Spleen (tissue), 11 donors: ENCODE measurements around the gene CTXND1. TPM values are rescaled to one million over a fixed set of nuclear protein-coding genes. Genes with fewer than 3 reads are reported as not detected.

ENCODE experiments used
- DNase-seq: peaks from one replicate; pipeline ENCODE4 v3.0.0-alpha.2; 2020
- H3K27ac ChIP-seq, 8 donors: fragments of 200-600 bp; sonication (generic) in 7 of 8; 1 replicate in 4 of 8; 2 replicates in 4 of 8; pipeline versions ENCODE4 v1.5.0 to v1.8.0; 2016 to 2021; ENCODE audit warnings: inconsistent platforms in 4 of 8, mild to moderate bottlenecking in 4 of 8, moderate library complexity in 1 of 8
- H3K27me3 ChIP-seq, 7 donors: fragments of 200-600 bp; sonication (generic) in 6 of 7; replicated peaks in 1 of 7; 1 replicate in 4 of 7; 2 replicates in 3 of 7; pipeline versions ENCODE4 v1.5.0 to v1.8.0; 2016 to 2021; ENCODE audit warnings: inconsistent platforms in 3 of 7, mild to moderate bottlenecking in 1 of 7
- H3K36me3 ChIP-seq, 6 donors: fragments of 200-600 bp; sonication (generic) in 5 of 6; 1 replicate in 4 of 6; 2 replicates in 2 of 6; pipeline versions ENCODE4 v1.5.0 to v1.8.0; 2016 to 2021; ENCODE audit warnings: inconsistent platforms in 2 of 6
- H3K4me1 ChIP-seq, 6 donors: fragments of 200-600 bp; sonication (generic) in 5 of 6; 1 replicate in 3 of 6; 2 replicates in 3 of 6; pipeline versions ENCODE4 v1.5.0 to v1.8.0; 2016 to 2021; ENCODE audit warnings: inconsistent platforms in 3 of 6
- H3K4me3 ChIP-seq, 8 donors: fragments of 200-600 bp; sonication (generic) in 7 of 8; 1 replicate in 4 of 8; 2 replicates in 4 of 8; pipeline versions ENCODE4 v1.5.0 to v1.8.0; 2016 to 2021; ENCODE audit warnings: inconsistent platforms in 4 of 8, mild to moderate bottlenecking in 4 of 8, moderate library complexity in 2 of 8
- H3K9me3 ChIP-seq, 8 donors: fragments of 200-600 bp; sonication (generic) in 7 of 8; 1 replicate in 4 of 8; 2 replicates in 4 of 8; pipeline versions ENCODE4 v1.5.0 to v1.8.0; 2016 to 2021; ENCODE audit warnings: inconsistent platforms in 4 of 8
- CTCF ChIP-seq, 11 experiments: fragments of 200-600 bp in 7 of 11; fragments of 450-650 bp in 4 of 11; sonication (generic) in 4 of 11; IDR thresholded peaks in 8 of 11; conservative IDR thresholded peaks in 3 of 11; 1 replicate in 7 of 11; 2 replicates in 4 of 11; pipeline versions ENCODE4 v1.4.0 to v1.8.0; 2016 to 2021; ENCODE audit warnings: antibody characterized with exemption in 11 of 11, inconsistent platforms in 4 of 11, mild to moderate bottlenecking in 1 of 11
- POLR2A ChIP-seq, 3 donors: fragments of 450-650 bp; IDR thresholded peaks; one replicate each; pipeline ENCODE4 v1.5.1; 2017; ENCODE audit warnings: antibody characterized with exemption in 3 of 3, mild to moderate bottlenecking in 1 of 3
- POLR2AphosphoS5 ChIP-seq, 3 donors: sonication (generic); formaldehyde crosslinking; IDR thresholded peaks; one replicate each; pipeline ENCODE4 v1.5.1; 2017; ENCODE audit warnings: antibody characterized with exemption in 3 of 3
- WGBS, 5 donors: extraction: QIAGEN DNeasy Blood & Tissue Kit in 3 of 5; methylation state at CpG; one replicate each; pipeline versions ENCODE4 v1.1.5 to v1.1.7; 2013 to 2018; 5-methylcytosine and 5-hydroxymethylcytosine counted together
- intact Hi-C: fragments of 100-400 bp; cut with DNase I; formaldehyde crosslinking; loops from one replicate; pipeline ENCODE4 v1.15.0; 2023; ENCODE audit warnings: low total_unique reads
- polyA plus RNA-seq, 3 donors: library from polyadenylated mRNA; stranded (reverse); fragments of 200-250 nt; gene quantifications; one replicate each; pipeline ENCODE4 v1.2.1, GENCODE V29; 2013
- total RNA-seq, 7 donors: library from RNA; depleted of rRNA in 3 of 7; stranded (reverse); fragments of >200 nt in 3 of 7; fragmentation: NEBNext Ultra II Directional in 4 of 7; extraction: Animal tissue kit (Norgen Biotek cat#: 25700) in 4 of 7; gene quantifications; one replicate each; pipeline versions ENCODE4 v1.1.0 to v1.2.1, GENCODE V29; 2016 to 2021
- donor health status: healthy with polysubstance abuse.
- donor health status: DM: no; HTN: no; CAD: no; lungs with moderate emphysema.
- donor health status: DM: no; HTN: no; CAD: no.
- donor health status: Bipolar disorder and iron deficiency.
- donor health status: healthy.
- donor health status: DM: no; HTN: no; CAD: no.
- donor health status: DM: yes; HTN: yes; CAD: no.

The CTXND1 gene
- total and polyA plus RNA-seq, 10 donors, result 0.20 to 5.2 (median 1.4) TPM

- H3K4me3 ChIP-seq, result no peak overlapping the region
- 53 to 77% (median 71%) methylated on average over 9 of the region's 9 CpGs for WGBS, 5 donors
- H3K27me3 ChIP-seq, result peaks cover 0 to 24% (median 0%) of the 10 kb centered on the region in 7 donors
- no peak for DNase-seq
- TF ChIP-seq CTCF (IDR thresholded peaks at IDR 0.05 in 8 of 11, conservative IDR thresholded peaks at IDR 0.05 in 3 of 11) (no peak), POLR2AphosphoS5 (IDR thresholded peaks at IDR 0.05) (no peak), POLR2A (IDR thresholded peaks at IDR 0.05) (no peak)
- no peaks in the 10 kb centered on the region for H3K4me1 ChIP-seq
- intact Hi-C loops, result no loop called here
- H3K27ac ChIP-seq, result no peak overlapping the region
- H3K9me3 ChIP-seq, result no peaks in the 10 kb centered on the region
- no peaks in the 10 kb centered on the region for H3K36me3 ChIP-seq
These were observed 49.2 kb downstream of the CTXND1 start for GRCh38 chr15:80202641-80203360.

GRCh38 chr15:80202016-80202315 is 50.0 kb downstream of the CTXND1 start:
- Histone ChIP-seq H3K9me3 (no peaks in the 10 kb centered on the region), H3K4me1 (no peaks in the 10 kb centered on the region), H3K27me3 (peaks cover 0 to 24% (median 0%) of the 10 kb centered on the region in 7 donors), H3K4me3 (no peak overlapping the region), H3K27ac (no peak overlapping the region), H3K36me3 (no peaks in the 10 kb centered on the region)
- DNase-seq, result no peak
- 48 to 86% (median 79%) methylated on average over 1 to 2 of the region's 2 CpGs for WGBS, 5 donors
- intact Hi-C loops, result no loop called here
- no peak for TF ChIP-seq POLR2A (IDR thresholded peaks at IDR 0.05)
- no peak for TF ChIP-seq CTCF (IDR thresholded peaks at IDR 0.05 in 8 of 11, conservative IDR thresholded peaks at IDR 0.05 in 3 of 11)
- no peak for TF ChIP-seq POLR2AphosphoS5 (IDR thresholded peaks at IDR 0.05)

- Histone ChIP-seq H3K27ac (no peak overlapping the region), H3K27me3 (peaks cover 0 to 24% (median 0%) of the 10 kb centered on the region in 7 donors), H3K4me1 (no peaks in the 10 kb centered on the region), H3K9me3 (no peaks in the 10 kb centered on the region), H3K36me3 (no peaks in the 10 kb centered on the region), H3K4me3 (no peak overlapping the region)
- TF ChIP-seq POLR2A (IDR thresholded peaks at IDR 0.05) (no peak), POLR2AphosphoS5 (IDR thresholded peaks at IDR 0.05) (no peak), CTCF (IDR thresholded peaks at IDR 0.05 in 8 of 11, conservative IDR thresholded peaks at IDR 0.05 in 3 of 11) (no peak)
- no peak for DNase-seq
- intact Hi-C loops, result no loop called here
- 88 to 91% (median 90%) methylated on average over 24 to 26 of the region's 26 CpGs for WGBS, 5 donors
These were observed 50.6 kb downstream of the CTXND1 start for GRCh38 chr15:80201256-80202015.

- TF ChIP-seq POLR2AphosphoS5 (IDR thresholded peaks at IDR 0.05) (no peak), POLR2A (IDR thresholded peaks at IDR 0.05) (no peak), CTCF (IDR thresholded peaks at IDR 0.05 in 8 of 11, conservative IDR thresholded peaks at IDR 0.05 in 3 of 11) (no peak)
- H3K4me1 ChIP-seq, result no peaks in the 10 kb centered on the region
- 50 to 91% (median 89%) methylated on average over 3 of the region's 3 CpGs for WGBS, 5 donors
- H3K27ac ChIP-seq, result no peak overlapping the region
- H3K36me3 ChIP-seq, result no peaks in the 10 kb centered on the region
- H3K27me3 ChIP-seq, result peaks cover 0 to 24% (median 0%) of the 10 kb centered on the region in 7 donors
- intact Hi-C loops, result no loop called here
- H3K4me3 ChIP-seq, result no peak overlapping the region
- DNase-seq, result no peak
- no peaks in the 10 kb centered on the region for H3K9me3 ChIP-seq
These were observed 52.1 kb downstream of the CTXND1 start for GRCh38 chr15:80199869-80200268.
